HG03571 (cell line): Measurements from ENCODE around the gene CLTB.

Source experiments
- ATAC-seq: cut with Tn5 transposase; IDR thresholded peaks from one replicate; pipeline ENCODE4 v1.9.1; 2021; ENCODE audit not compliant: unreplicated experiment

CLTB gene

GRCh38 chr5:176383961-176384360 lies 32.4 kb downstream of the CLTB start:
- no peak for ATAC-seq

- ATAC-seq, result no peak
These were observed 33.0 kb downstream of the CLTB start for GRCh38 chr5:176383248-176383905.

- no peak for ATAC-seq
These were observed 33.6 kb downstream of the CLTB start for GRCh38 chr5:176382721-176383120.

GRCh38 chr5:176381979-176382378 lies 34.4 kb downstream of the CLTB start:
- ATAC-seq, result no peak

- ATAC-seq, result no peak
These were observed 34.9 kb downstream of the CLTB start for GRCh38 chr5:176381423-176381822.

- no peak for ATAC-seq
These were observed 36.5 kb downstream of the CLTB start for GRCh38 chr5:176379881-176380280.

GRCh38 chr5:176373100-176373818 lies 43.1 kb downstream of the CLTB start:
- no peak for ATAC-seq

GRCh38 chr5:176371621-176372539 lies 44.5 kb downstream of the CLTB start:
- ATAC-seq, result no peak

- ATAC-seq, result no peak
These were observed 46.2 kb downstream of the CLTB start for GRCh38 chr5:176369934-176370711.

GRCh38 chr5:176368726-176369125 lies 47.6 kb downstream of the CLTB start:
- ATAC-seq, result no peak

GRCh38 chr5:176366232-176366894 lies 50.0 kb downstream of the CLTB start:
- no peak for ATAC-seq

GRCh38 chr5:176365351-176366231 lies 50.7 kb downstream of the CLTB start, which contains the start of gene ARL10:
Gene ARL10 (plus strand): TSS chr5:176365487. CDS start chr5:176365564, 77 bp downstream.
- ATAC-seq, result no peak

GRCh38 chr5:176364765-176365350 lies 51.5 kb downstream of the CLTB start:
- ATAC-seq, result no peak

- peak; percentile 1 for ATAC-seq
These were observed 54.2 kb downstream of the CLTB start for GRCh38 chr5:176362233-176362490.

- ATAC-seq, result peak; percentile 87
These were observed 54.7 kb downstream of the CLTB start, which contains the start of gene KIAA1191 for GRCh38 chr5:176361437-176362232. Gene KIAA1191 (minus strand): TSS chr5:176361764. CDS start chr5:176359508, 2,256 bp downstream.

- ATAC-seq, result no peak
These were observed 55.4 kb downstream of the CLTB start for GRCh38 chr5:176360894-176361436.

- ATAC-seq, result no peak
These were observed 56.7 kb downstream of the CLTB start for GRCh38 chr5:176359658-176360057.

GRCh38 chr5:176356179-176356566 lies 60.2 kb downstream of the CLTB start:
- ATAC-seq, result no peak
